Hematopoietic multipotent progenitor cell treated with erythropoietin and hydrocortisone succinate and interleukin-3 and kit ligand, for 8 days (in vitro differentiated cells): Measurements from ENCODE around the gene LECT2.

ENCODE experiments used
- DNase-seq: peaks from one replicate; pipeline ENCODE4 v3.0.0-alpha.2; 2015

The LECT2 gene

GRCh38 chr5:135978212-135978631 is 23.4 kb upstream of the LECT2 start:
- DNase-seq: no peak

GRCh38 chr5:135977375-135977928 is 22.7 kb upstream of the LECT2 start:
- peak; percentile 58 for DNase-seq

- DNase-seq: no peak
Observed at GRCh38 chr5:135976216-135976615, 21.4 kb upstream of the LECT2 start.

- DNase-seq: no peak
Observed at GRCh38 chr5:135975122-135975521, 20.3 kb upstream of the LECT2 start.

GRCh38 chr5:135974021-135974600 is 19.3 kb upstream of the LECT2 start:
- no peak for DNase-seq

GRCh38 chr5:135973323-135974020 is 18.7 kb upstream of the LECT2 start:
- no peak for DNase-seq

GRCh38 chr5:135971701-135972100 is 16.9 kb upstream of the LECT2 start:
- DNase-seq: no peak

- no peak for DNase-seq
Observed at GRCh38 chr5:135966790-135967189, 12.0 kb upstream of the LECT2 start.

- DNase-seq: no peak
Observed at GRCh38 chr5:135966165-135966564, 11.4 kb upstream of the LECT2 start.

GRCh38 chr5:135965504-135965903 is 10.7 kb upstream of the LECT2 start:
- no peak for DNase-seq

- DNase-seq: no peak
Observed at GRCh38 chr5:135964670-135965320, 10.0 kb upstream of the LECT2 start.

GRCh38 chr5:135955525-135955924 is 742 bp upstream of the LECT2 start:
- DNase-seq: no peak

GRCh38 chr5:135953850-135954249 is 933 bp downstream of the LECT2 start:
- no peak for DNase-seq

GRCh38 chr5:135952683-135953082 is 2.1 kb downstream of the LECT2 start:
- no peak for DNase-seq

GRCh38 chr5:135951807-135952206 is 3.0 kb downstream of the LECT2 start:
- DNase-seq: no peak

GRCh38 chr5:135951257-135951656 is 3.5 kb downstream of the LECT2 start:
- DNase-seq: no peak

- no peak for DNase-seq
Observed at GRCh38 chr5:135950611-135951010, 4.2 kb downstream of the LECT2 start.

GRCh38 chr5:135944967-135945560 is 9.7 kb downstream of the LECT2 start:
- peak; percentile 80 for DNase-seq

GRCh38 chr5:135944564-135944963 is 10.2 kb downstream of the LECT2 start:
- DNase-seq: no peak

GRCh38 chr5:135942202-135942771 is 12.5 kb downstream of the LECT2 start:
- no peak for DNase-seq

GRCh38 chr5:135941711-135942110 is 13.1 kb downstream of the LECT2 start:
- no peak for DNase-seq

- no peak for DNase-seq
Observed at GRCh38 chr5:135937245-135937911, 17.4 kb downstream of the LECT2 start.

GRCh38 chr5:135934939-135935338 is 19.8 kb downstream of the LECT2 start:
- no peak for DNase-seq
